ENCODE data around the gene TAL1. TPM values are rescaled to one million over a fixed set of nuclear protein-coding genes. Genes with fewer than 3 reads are reported as not detected.

TAL1 gene
- total RNA-seq, 4 donors from 2014 or later: 1.2 to 7.4 (median 2.9) TPM

- Histone ChIP-seq H3K27ac (peak within 1 kb of the TSS in 3 of 4 donors; percentile 56 to 73 (median 66)), H3K36me3 (no peaks in the 10 kb centered on the region), H3K27me3 (no peaks in the 10 kb centered on the region), H3K4me3 (peak within 1 kb of the TSS in 2 of 4 donors; percentile 8 to 53), H3K4me1 (peaks cover 0 to 29% (median 2%) of the 10 kb centered on the region in 4 donors), H3K9me3 (no peaks in the 10 kb centered on the region)
- TF ChIP-seq POLR2A (IDR thresholded peaks at IDR 0.05) (peak in 1 of 2 donors; percentile 45), CTCF (IDR thresholded peaks at IDR 0.05) (no peak)
- peak; percentile 32 to 88 (median 82) for DNase-seq
Measured at GRCh38 chr1:47189844-47190508, 42.0 kb downstream of the TAL1 start, which contains the start of gene PDZK1IP1. Gene PDZK1IP1, minus strand, starts transcription at chr1:47190036. Its CDS starts 104 bp downstream, at chr1:47189932.

DNA sequence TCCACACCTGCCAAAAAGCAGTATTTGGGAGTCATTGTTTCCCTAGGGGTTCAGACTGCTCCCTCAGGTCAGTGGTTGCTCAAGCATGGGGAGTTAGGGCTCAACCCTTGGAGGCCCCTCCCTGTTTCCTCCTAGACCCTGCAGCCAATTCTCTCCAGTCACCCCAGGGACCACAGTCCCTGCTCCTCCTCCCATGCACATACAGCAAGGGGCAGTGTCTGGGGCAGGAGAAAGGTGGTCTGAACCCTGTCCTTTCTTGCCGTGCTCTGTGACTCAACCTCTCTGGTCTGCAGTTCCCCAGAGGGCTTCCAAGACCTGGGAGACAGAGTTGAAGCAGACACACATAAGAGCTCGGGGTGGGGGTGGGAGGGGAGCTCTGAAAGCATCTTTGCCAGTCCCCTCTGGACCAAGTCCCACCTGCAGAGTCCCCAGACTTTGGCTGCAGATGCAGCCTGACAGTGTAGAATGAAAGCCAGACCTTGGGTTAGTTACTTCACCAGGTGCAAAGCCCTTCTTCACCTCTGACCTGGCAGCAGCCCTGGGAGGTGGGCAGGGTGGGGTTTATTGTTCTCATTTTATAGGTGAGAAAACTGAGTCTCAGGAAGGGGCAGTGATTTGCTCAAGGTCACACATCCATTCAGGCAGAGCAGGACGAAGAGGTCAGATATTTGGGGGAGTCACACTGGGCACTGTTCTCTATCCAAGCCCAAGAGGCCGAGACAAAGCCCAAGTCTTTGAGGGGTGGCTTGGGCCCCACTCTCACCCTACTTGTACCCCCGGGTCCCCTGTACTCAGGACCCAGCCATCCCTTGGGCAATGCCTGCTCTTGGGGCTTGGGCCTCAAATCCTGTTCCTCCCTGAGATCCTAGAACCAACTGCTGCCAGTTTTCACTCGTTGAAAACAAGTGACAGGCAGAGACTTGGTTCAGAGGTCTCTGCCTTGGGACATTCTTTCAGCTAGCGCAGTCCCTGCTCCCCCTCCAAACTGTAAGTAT lies 42.9 kb downstream of the TAL1 start:
- DNase-seq: peak in 1 of 3 donors; percentile 29
- TF ChIP-seq CTCF (IDR thresholded peaks at IDR 0.05) (no peak), POLR2A (IDR thresholded peaks at IDR 0.05) (no peak)
- no peaks in the 10 kb centered on the region for H3K9me3 ChIP-seq
- H3K27ac ChIP-seq: peak overlapping the region in 3 of 4 donors; percentile 56 to 73 (median 66)
- peak overlapping the region in 2 of 4 donors; percentile 8 to 53 for H3K4me3 ChIP-seq
- H3K36me3 ChIP-seq: no peaks in the 10 kb centered on the region
- no peaks in the 10 kb centered on the region for H3K27me3 ChIP-seq
- peaks cover 0 to 29% (median 2%) of the 10 kb centered on the region in 4 donors for H3K4me1 ChIP-seq

GRCh38 chr1:47187926-47188250 lies 44.1 kb downstream of the TAL1 start:
- H3K27ac ChIP-seq: no peak overlapping the region
- DNase-seq: no peak
- H3K4me1 ChIP-seq: peaks cover 0 to 29% (median 2%) of the 10 kb centered on the region in 4 donors
- TF ChIP-seq POLR2A (IDR thresholded peaks at IDR 0.05) (no peak), CTCF (IDR thresholded peaks at IDR 0.05) (no peak)
- no peak overlapping the region for H3K4me3 ChIP-seq
- no peaks in the 10 kb centered on the region for H3K36me3 ChIP-seq
- no peaks in the 10 kb centered on the region for H3K27me3 ChIP-seq
- no peaks in the 10 kb centered on the region for H3K9me3 ChIP-seq

GRCh38 chr1:47187231-47187925 lies 44.6 kb downstream of the TAL1 start:
- Histone ChIP-seq H3K27ac (no peak overlapping the region), H3K27me3 (no peaks in the 10 kb centered on the region), H3K4me3 (no peak overlapping the region), H3K36me3 (no peaks in the 10 kb centered on the region), H3K4me1 (peaks cover 0 to 24% (median 2%) of the 10 kb centered on the region in 4 donors), H3K9me3 (no peaks in the 10 kb centered on the region)
- TF ChIP-seq CTCF (IDR thresholded peaks at IDR 0.05): no peak
- no peak for TF ChIP-seq POLR2A (IDR thresholded peaks at IDR 0.05)
- no peak for DNase-seq
